GM21576 (cell line): ENCODE measurements around the gene C17orf113.
"Not testable (repeated sequence)": the region's sequence is repeated elsewhere in the genome, so short reads cannot be mapped to it uniquely, and the experiment has no call there.

Experiments
- ATAC-seq: cut with Tn5 transposase; IDR thresholded peaks from one replicate; pipeline ENCODE4 v1.9.1; 2021; ENCODE audit warnings: mild to moderate bottlenecking, moderate library complexity; ENCODE audit not compliant: unreplicated experiment

C17orf113 gene

GRCh38 chr17:42017866-42018200, 32.6 kb downstream of the C17orf113 start:
- ATAC-seq = no peak

- ATAC-seq = peak; percentile 73
These were observed 33.2 kb downstream of the C17orf113 start, which contains the start of gene DNAJC7 for GRCh38 chr17:42016941-42017865. Gene DNAJC7, minus strand, starts transcription at chr17:42017439. Its CDS starts 23 bp downstream, at chr17:42017416.

GRCh38 chr17:42016411-42016831, 34.0 kb downstream of the C17orf113 start:
- no peak for ATAC-seq

- ATAC-seq = not testable (repeated sequence)
These were observed 36.7 kb downstream of the C17orf113 start for GRCh38 chr17:42013740-42014139.

- ATAC-seq = not testable (repeated sequence)
These were observed 38.0 kb downstream of the C17orf113 start for GRCh38 chr17:42012363-42012762.

GRCh38 chr17:42010898-42011516, 39.4 kb downstream of the C17orf113 start:
- ATAC-seq = no peak

GRCh38 chr17:42010266-42010680, 40.1 kb downstream of the C17orf113 start:
- not testable (repeated sequence) for ATAC-seq

- no peak for ATAC-seq
These were observed 41.2 kb downstream of the C17orf113 start for GRCh38 chr17:42009170-42009569.

GRCh38 chr17:42005166-42005565, 45.2 kb downstream of the C17orf113 start:
- no peak for ATAC-seq

- ATAC-seq = no peak
These were observed 47.6 kb downstream of the C17orf113 start for GRCh38 chr17:42002792-42003301.

- ATAC-seq = no peak
These were observed 48.1 kb downstream of the C17orf113 start for GRCh38 chr17:42002175-42002791.

- no peak for ATAC-seq
These were observed 48.7 kb downstream of the C17orf113 start for GRCh38 chr17:42001729-42002128.

GRCh38 chr17:42000413-42001133, 49.8 kb downstream of the C17orf113 start:
- no peak for ATAC-seq

- ATAC-seq = no peak
These were observed 51.9 kb downstream of the C17orf113 start for GRCh38 chr17:41998497-41998896.

GRCh38 chr17:41996855-41997164, 53.6 kb downstream of the C17orf113 start:
- no peak for ATAC-seq

GRCh38 chr17:41992576-41992975, 57.8 kb downstream of the C17orf113 start:
- ATAC-seq = no peak

- no peak for ATAC-seq
These were observed 60.5 kb downstream of the C17orf113 start for GRCh38 chr17:41989702-41990419.

- ATAC-seq = no peak
These were observed 62.0 kb downstream of the C17orf113 start for GRCh38 chr17:41988418-41988817.
